ENCODE measurements around the gene SSBP3. TPM values are rescaled to one million over a fixed set of nuclear protein-coding genes. Genes with fewer than 3 reads are reported as not detected.

Gene SSBP3
- total RNA-seq, 2 donors from 2014 or later: 63.8 to 76.5 TPM

- H3K27ac ChIP-seq: no peak overlapping the region
- DNase-seq: no peak
- no peaks in the 10 kb centered on the region for H3K4me1 ChIP-seq
- H3K9me3 ChIP-seq: no peaks in the 10 kb centered on the region
- H3K9ac ChIP-seq (ENCODE audit: low read depth in 2 of 2, low read length in 2 of 2): no peak overlapping the region
- intact Hi-C loops (cut with DNase I): no loop called here
- H3K4me3 ChIP-seq: no peak overlapping the region
- H3K27me3 ChIP-seq: no peaks in the 10 kb centered on the region
- no peak for TF ChIP-seq CTCF (IDR thresholded peaks at IDR 0.05)
- peaks cover 2% of the 10 kb centered on the region for H3K36me3 ChIP-seq
Observed at GRCh38 chr1:54221113-54221834, 184.9 kb downstream of the SSBP3 start.

DNA sequence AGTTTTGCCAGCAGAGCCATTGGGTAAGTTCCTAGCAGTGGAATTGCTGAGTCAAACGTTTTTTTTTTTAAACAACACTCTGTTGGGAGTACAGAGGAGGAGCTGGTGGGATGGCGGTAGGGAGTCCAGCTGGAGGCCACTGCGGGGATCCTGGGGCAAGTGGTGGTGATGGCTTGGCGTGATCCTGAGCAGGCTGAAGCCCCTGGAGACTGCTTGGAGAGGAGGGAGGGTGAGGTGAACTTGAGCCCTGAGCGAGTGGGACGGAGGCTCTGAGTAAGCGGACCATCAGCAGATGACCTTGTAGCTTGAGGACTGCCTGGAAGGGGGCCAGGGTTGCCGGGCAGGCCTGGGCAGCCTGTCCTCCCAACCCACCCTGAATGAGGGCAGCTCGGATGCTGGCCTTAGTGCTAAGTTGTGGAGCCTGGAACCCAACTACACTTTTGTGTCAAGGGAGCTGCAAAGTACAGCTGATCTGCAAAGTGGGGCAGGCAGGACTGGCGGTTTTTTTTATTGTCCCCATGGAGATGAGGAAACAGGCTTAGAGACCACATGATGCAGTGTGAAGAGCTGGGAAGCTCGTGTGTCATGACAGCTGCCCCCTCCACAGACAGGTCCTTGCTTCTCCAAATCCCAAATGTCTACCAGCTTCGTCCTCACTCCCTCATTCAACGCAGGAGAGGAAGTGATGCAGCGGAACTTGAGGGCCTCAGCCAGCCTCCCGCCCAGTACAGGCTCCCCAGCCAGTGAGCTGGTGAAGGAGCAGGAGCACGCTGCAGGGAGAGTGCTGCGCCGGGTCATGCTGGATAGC lies 186.0 kb downstream of the SSBP3 start:
- Histone ChIP-seq H3K4me1 (no peaks in the 10 kb centered on the region), H3K27me3 (no peaks in the 10 kb centered on the region), H3K4me3 (no peak overlapping the region), H3K9ac (ENCODE audit: low read depth in 2 of 2, low read length in 2 of 2) (no peak overlapping the region), H3K27ac (peak overlapping the region; percentile 32), H3K36me3 (peaks cover 10% of the 10 kb centered on the region), H3K9me3 (no peaks in the 10 kb centered on the region)
- peak; percentile 32 for DNase-seq
- TF ChIP-seq CTCF (IDR thresholded peaks at IDR 0.05): no peak
- intact Hi-C loops (cut with DNase I): no loop called here

DNA sequence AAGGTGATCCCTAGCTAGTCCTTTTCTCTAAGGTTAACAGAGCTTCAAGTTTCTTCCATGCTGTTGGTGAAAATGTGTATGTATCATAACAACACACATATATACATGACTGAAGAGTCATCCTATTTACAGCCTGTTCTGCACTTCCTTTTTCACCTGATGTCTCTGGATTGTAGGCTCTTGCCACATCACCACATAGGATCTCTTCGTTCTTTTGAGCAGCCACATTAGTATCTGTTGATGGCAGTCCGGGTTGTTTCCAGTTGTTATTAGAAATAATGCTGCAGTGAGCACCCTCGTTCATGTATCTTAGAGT lies 186.5 kb downstream of the SSBP3 start:
- Histone ChIP-seq H3K27me3 (no peaks in the 10 kb centered on the region), H3K4me1 (no peaks in the 10 kb centered on the region), H3K4me3 (no peak overlapping the region), H3K36me3 (peaks cover 10% of the 10 kb centered on the region), H3K9me3 (no peaks in the 10 kb centered on the region), H3K27ac (peak overlapping the region; percentile 45), H3K9ac (ENCODE audit: low read depth in 2 of 2, low read length in 2 of 2) (peak overlapping the region in 1 of 2 donors; percentile 19)
- TF ChIP-seq CTCF (IDR thresholded peaks at IDR 0.05): no peak
- intact Hi-C loops (cut with DNase I): no loop called here
- DNase-seq: no peak

- TF ChIP-seq CTCF (IDR thresholded peaks at IDR 0.05): no peak
- Histone ChIP-seq H3K9ac (ENCODE audit: low read depth in 2 of 2, low read length in 2 of 2) (peak overlapping the region in 1 of 2 donors; percentile 19), H3K4me3 (no peak overlapping the region), H3K9me3 (no peaks in the 10 kb centered on the region), H3K36me3 (peaks cover 10% of the 10 kb centered on the region), H3K27me3 (no peaks in the 10 kb centered on the region), H3K4me1 (no peaks in the 10 kb centered on the region), H3K27ac (peak overlapping the region; percentile 45)
- peak; percentile 57 for DNase-seq
- intact Hi-C loops (cut with DNase I): no loop called here
Observed at GRCh38 chr1:54218883-54219687, 187.1 kb downstream of the SSBP3 start.

DNA sequence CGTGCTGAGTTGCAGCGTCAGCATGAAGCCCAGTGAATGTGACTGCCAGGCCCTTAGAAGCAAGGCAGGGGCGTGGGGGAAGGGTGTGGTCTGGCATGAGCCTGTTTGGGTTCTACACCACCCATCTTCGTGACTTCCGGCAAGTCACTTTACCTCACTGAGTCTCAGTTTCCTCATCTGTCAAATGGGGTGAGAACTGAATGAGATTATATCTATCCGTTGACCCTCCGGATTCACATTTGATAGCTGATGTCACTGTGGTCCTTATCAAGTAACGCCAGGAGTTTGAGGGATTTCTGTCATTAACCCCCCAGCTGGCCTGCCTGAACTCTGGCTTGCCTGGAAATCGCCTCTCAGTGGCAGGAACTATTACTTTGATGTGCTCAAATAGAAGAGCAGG lies 190.7 kb downstream of the SSBP3 start:
- H3K36me3 ChIP-seq: peaks cover 22% of the 10 kb centered on the region
- H3K9me3 ChIP-seq: no peaks in the 10 kb centered on the region
- no peak for DNase-seq
- no peak overlapping the region for H3K9ac ChIP-seq (ENCODE audit: low read depth in 2 of 2, low read length in 2 of 2)
- intact Hi-C loops (cut with DNase I): no loop called here
- H3K4me1 ChIP-seq: no peaks in the 10 kb centered on the region
- H3K27me3 ChIP-seq: no peaks in the 10 kb centered on the region
- no peak overlapping the region for H3K4me3 ChIP-seq
- H3K27ac ChIP-seq: no peak overlapping the region
- no peak for TF ChIP-seq CTCF (IDR thresholded peaks at IDR 0.05)
